ENCODE results near the gene FLNB.

DNA sequence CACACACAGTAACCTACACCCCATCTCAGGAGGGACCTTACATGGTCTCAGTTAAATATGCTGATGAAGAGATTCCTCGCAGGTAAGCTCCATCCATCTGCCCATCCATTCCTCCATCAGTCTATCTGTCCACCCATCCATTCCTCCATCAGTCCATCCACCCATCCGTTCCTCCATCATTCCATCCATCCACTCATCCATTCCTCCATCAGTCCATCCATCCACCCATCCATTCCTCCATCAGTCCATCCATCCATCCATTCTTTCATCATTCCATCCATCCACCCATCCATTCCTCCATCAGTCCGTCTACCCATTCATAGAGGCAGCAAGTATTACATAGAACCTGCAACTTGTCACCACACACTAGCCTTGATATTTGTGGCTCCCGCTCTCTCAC lies 124.6 kb downstream of the FLNB start:
- TF ChIP-seq EZH2 (IDR thresholded peaks at IDR 0.05; ENCODE audit: insufficient read depth, poor library complexity, severe bottlenecking) = no peak
- no peak for TF ChIP-seq EZH2phosphoT487 (IDR thresholded peaks at IDR 0.05; ENCODE audit: insufficient read depth, low read depth)

Measured in GM23248 (cell line).